Jurkat, Clone E6-1 (cell line): ENCODE results near the gene RASSF4.

Source experiments
- DNase-seq: peaks from one replicate; pipeline ENCODE4 v3.0.0-alpha.2; 2011; ENCODE audit warnings: low read depth, low spot score
- H3K4me3 ChIP-seq: 2 replicates; pipeline ENCODE4 v1.5.1; 2011; ENCODE audit warnings: mild to moderate bottlenecking, low read length, control low read depth, moderate library complexity

RASSF4 gene

GRCh38 chr10:44960088-44960460 is 472 bp downstream of the RASSF4 start:
- no peak for DNase-seq
- peak overlapping the region; percentile 91; the same call in 1 of the 2 replicates for H3K4me3 ChIP-seq

GRCh38 chr10:44960482-44961229 is 1.1 kb downstream of the RASSF4 start:
- DNase-seq: no peak
- no peak overlapping the region for H3K4me3 ChIP-seq

- no peak overlapping the region for H3K4me3 ChIP-seq
- DNase-seq: no peak
Measured at GRCh38 chr10:44961230-44961571, 1.6 kb downstream of the RASSF4 start.

GRCh38 chr10:44961931-44962750 is 2.5 kb downstream of the RASSF4 start:
- H3K4me3 ChIP-seq: no peak overlapping the region

GRCh38 chr10:44962870-44963738 is 3.5 kb downstream of the RASSF4 start:
- DNase-seq: peak; percentile 66
- no peak overlapping the region for H3K4me3 ChIP-seq

More at GRCh38 chr10:44961931-44962750, 2.5 kb downstream of the RASSF4 start:
- no peak for DNase-seq

- DNase-seq: no peak
- no peak overlapping the region for H3K4me3 ChIP-seq
Measured at GRCh38 chr10:44963772-44964633, 4.4 kb downstream of the RASSF4 start.

- H3K4me3 ChIP-seq: no peak overlapping the region
- DNase-seq: no peak
Measured at GRCh38 chr10:44965104-44965503, 5.5 kb downstream of the RASSF4 start.

- DNase-seq: no peak
- no peak overlapping the region for H3K4me3 ChIP-seq
Measured at GRCh38 chr10:44965651-44966097, 6.1 kb downstream of the RASSF4 start.

GRCh38 chr10:44966129-44966815 is 6.7 kb downstream of the RASSF4 start:
- DNase-seq: no peak

GRCh38 chr10:44966816-44967509 is 7.4 kb downstream of the RASSF4 start:
- no peak overlapping the region for H3K4me3 ChIP-seq
- DNase-seq: no peak

More at GRCh38 chr10:44966129-44966815, 6.7 kb downstream of the RASSF4 start:
- H3K4me3 ChIP-seq: no peak overlapping the region

GRCh38 chr10:44967616-44968015 is 8.0 kb downstream of the RASSF4 start:
- no peak for DNase-seq
- H3K4me3 ChIP-seq: no peak overlapping the region

- no peak overlapping the region for H3K4me3 ChIP-seq
- no peak for DNase-seq
Measured at GRCh38 chr10:44968091-44968490, 8.5 kb downstream of the RASSF4 start.

- DNase-seq: peak; percentile 83
- no peak overlapping the region for H3K4me3 ChIP-seq
Measured at GRCh38 chr10:44968500-44969400, 9.1 kb downstream of the RASSF4 start.

- no peak overlapping the region for H3K4me3 ChIP-seq
- no peak for DNase-seq
Measured at GRCh38 chr10:44969854-44970253, 10.3 kb downstream of the RASSF4 start.

GRCh38 chr10:44970812-44971395 is 11.3 kb downstream of the RASSF4 start:
- no peak overlapping the region for H3K4me3 ChIP-seq
- no peak for DNase-seq

GRCh38 chr10:44971434-44971833 is 11.8 kb downstream of the RASSF4 start:
- H3K4me3 ChIP-seq: no peak overlapping the region
- DNase-seq: no peak
